ENCODE data around the gene NFIA.

The NFIA gene

GRCh38 chr1:61049850-61050540 lies 32.4 kb upstream of the NFIA start:
- H3K4me3 ChIP-seq (replicated peaks in 1 of 2; ENCODE audit: low read depth in 2 of 2, low read length in 2 of 2) = peak overlapping the region; percentile 69 to 77
- peak; percentile 94 for TF ChIP-seq CTCF (IDR thresholded peaks at IDR 0.05; ENCODE audit: low read depth, low read length)
- peak; percentile 92 for DNase-seq (ENCODE audit: low read depth in 2 of 2)

- H3K4me3 ChIP-seq (replicated peaks in 1 of 2; ENCODE audit: low read depth in 2 of 2, low read length in 2 of 2) = peak overlapping the region; percentile 69 to 77
- TF ChIP-seq CTCF (IDR thresholded peaks at IDR 0.05; ENCODE audit: low read depth, low read length) = no peak
- DNase-seq (ENCODE audit: low read depth in 2 of 2) = peak; percentile 15 to 26
Observed at GRCh38 chr1:61050541-61051442, 31.6 kb upstream of the NFIA start.

GRCh38 chr1:61051443-61051718 lies 31.0 kb upstream of the NFIA start:
- no peak for DNase-seq (ENCODE audit: low read depth in 2 of 2)
- H3K4me3 ChIP-seq (replicated peaks in 1 of 2; ENCODE audit: low read depth in 2 of 2, low read length in 2 of 2) = peak overlapping the region in 1 of 2 donors; percentile 77
- no peak for TF ChIP-seq CTCF (IDR thresholded peaks at IDR 0.05; ENCODE audit: low read depth, low read length)

GRCh38 chr1:61051719-61052394 lies 30.5 kb upstream of the NFIA start:
- DNase-seq (ENCODE audit: low read depth in 2 of 2) = peak in 1 of 2 donors; percentile 8
- H3K4me3 ChIP-seq (replicated peaks in 1 of 2; ENCODE audit: low read depth in 2 of 2, low read length in 2 of 2) = no peak overlapping the region
- no peak for TF ChIP-seq CTCF (IDR thresholded peaks at IDR 0.05; ENCODE audit: low read depth, low read length)

- DNase-seq (ENCODE audit: low read depth in 2 of 2) = no peak
- no peak for TF ChIP-seq CTCF (IDR thresholded peaks at IDR 0.05; ENCODE audit: low read depth, low read length)
- no peak overlapping the region for H3K4me3 ChIP-seq (replicated peaks in 1 of 2; ENCODE audit: low read depth in 2 of 2, low read length in 2 of 2)
Observed at GRCh38 chr1:61052395-61053225, 29.8 kb upstream of the NFIA start.

- DNase-seq (ENCODE audit: low read depth in 2 of 2) = peak in 1 of 2 donors; percentile 12
- H3K4me3 ChIP-seq (replicated peaks in 1 of 2; ENCODE audit: low read depth in 2 of 2, low read length in 2 of 2) = peak overlapping the region; percentile 26 to 51
Observed at GRCh38 chr1:61053226-61053711, 29.1 kb upstream of the NFIA start.

More at GRCh38 chr1:61053226-61053711, 29.1 kb upstream of the NFIA start:
- TF ChIP-seq CTCF (IDR thresholded peaks at IDR 0.05; ENCODE audit: low read depth, low read length) = no peak
